Endothelial cell of umbilical vein (primary cell): ENCODE results near the gene MAP3K21. TPM values are rescaled to one million over a fixed set of nuclear protein-coding genes. Genes with fewer than 3 reads are reported as not detected.

Experiments
- BruUV-seq: library from RNA; stranded (reverse); fragments of 400-500 nt; replicated peaks from 2 replicates; lab custom pipeline; 2021; lab: Mats Ljungman, UMichigan
- CTCF ChIA-PET: fragments of 300-600, 350-600 bp; sonication (Branson Sonifier 250); formaldehyde crosslinking; loops from one replicate; lab custom pipeline; 2021; ENCODE audit warnings: antibody characterized with exemption, inconsistent platforms; lab: Charles Lee
- POLR2A ChIA-PET: fragments of 300-600, 350-600 bp; sonication (Branson Sonifier 250); formaldehyde crosslinking; loops from one replicate; lab custom pipeline; 2021; ENCODE audit warnings: antibody characterized with exemption, inconsistent platforms; lab: Charles Lee
- DNase-seq: peaks from one replicate; pipeline ENCODE4 v3.0.0-alpha.2; 2011; ENCODE audit warnings: low read depth, low spot score
- FAIRE-seq: peaks from 2 replicates; lab custom pipeline; 2011; peaks lifted over from hg19 to GRCh38; lab: Jason Lieb, UNC
- H2AFZ ChIP-seq: 2 replicates; pipeline ENCODE4 v1.6.0; 2012; ENCODE audit warnings: low read depth, low read length, control low read depth, inconsistent platforms
- H3K27ac ChIP-seq: 2 replicates; pipeline ENCODE4 v1.5.1; 2011; ENCODE audit warnings: low read depth, mild to moderate bottlenecking, control low read depth, low read length, moderate library complexity; ENCODE audit not compliant: insufficient read depth
- H3K27me3 ChIP-seq, 2 experiments: 2 replicates each; pipeline versions ENCODE4 v1.6.0 to v1.6.1; 2011; ENCODE audit warnings: low read length in 2 of 2, mixed read lengths in 1 of 2; ENCODE audit not compliant: control insufficient read depth in 2 of 2, insufficient read depth in 2 of 2
- H3K36me3 ChIP-seq, 2 experiments: 2 replicates in 1 of 2; 3 replicates in 1 of 2; pipeline ENCODE4 v1.5.1; 2011; ENCODE audit warnings: low read length in 2 of 2, mild to moderate bottlenecking in 1 of 2, moderate library complexity in 1 of 2; ENCODE audit not compliant: control insufficient read depth in 2 of 2, insufficient read depth in 2 of 2; ENCODE audit errors: extremely low read depth in 1 of 2
- H3K4me1 ChIP-seq: 3 replicates; pipeline ENCODE4 v1.5.1; 2011; ENCODE audit warnings: mild to moderate bottlenecking, low read length; ENCODE audit not compliant: control insufficient read depth, insufficient read depth; ENCODE audit errors: extremely low read depth
- H3K4me2 ChIP-seq: 2 replicates; pipeline ENCODE4 v1.6.1; 2011; ENCODE audit warnings: low read length, control low read depth, mixed read lengths; ENCODE audit not compliant: insufficient read depth
- H3K4me3 ChIP-seq, 3 experiments: fragments of 200-600 bp in 1 of 3; sonication (generic), shearing (Covaris generic) in 1 of 3; replicated peaks in 1 of 3; 2 replicates each; pipeline ENCODE4 v1.5.1; 2011 to 2016; ENCODE audit warnings: control low read depth in 3 of 3, low read length in 3 of 3, mild to moderate bottlenecking in 2 of 3, inconsistent platforms in 1 of 3, low read depth in 1 of 3, moderate library complexity in 1 of 3; ENCODE audit not compliant: insufficient read depth in 1 of 3
- H3K79me2 ChIP-seq: 2 replicates; pipeline ENCODE4 v1.6.0; 2012; ENCODE audit warnings: low read length, inconsistent platforms; ENCODE audit not compliant: control insufficient read depth, insufficient read depth
- H3K9ac ChIP-seq: replicated peaks from 2 replicates; pipeline ENCODE3; 2011; ENCODE audit warnings: low read length, control low read depth; ENCODE audit not compliant: insufficient read depth; ENCODE audit errors: extremely low read depth
- H3K9me1 ChIP-seq: replicated peaks from 3 replicates; pipeline ENCODE4 v1.6.0; 2011; ENCODE audit warnings: mild to moderate bottlenecking, low read length; ENCODE audit not compliant: control insufficient read depth, insufficient read depth; ENCODE audit errors: extremely low read depth
- H3K9me3 ChIP-seq: replicated peaks from 2 replicates; pipeline ENCODE4 v1.5.1; 2012; ENCODE audit warnings: low read length, inconsistent platforms; ENCODE audit not compliant: control insufficient read depth, insufficient read depth
- H4K20me1 ChIP-seq: replicated peaks from 2 replicates; pipeline ENCODE3; 2011; ENCODE audit warnings: mild to moderate bottlenecking, low read length; ENCODE audit not compliant: control insufficient read depth, insufficient read depth; ENCODE audit errors: extremely low read depth
- CTCF ChIP-seq, 2 donors: IDR thresholded peaks; 1 replicate in 1 of 2; 2 replicates in 1 of 2; pipeline ENCODE4 v1.5.1; 2011; ENCODE audit warnings: low read length in 2 of 2, mild to moderate bottlenecking in 2 of 2, moderate library complexity in 2 of 2, control low read depth in 1 of 2, inconsistent platforms in 1 of 2, low read depth in 1 of 2; ENCODE audit not compliant: insufficient read depth in 1 of 2; ENCODE audit errors: extremely low read depth in 1 of 2
- EZH2 ChIP-seq: IDR thresholded peaks from 2 replicates; pipeline ENCODE4 v1.6.1; 2012; ENCODE audit warnings: borderline replicate concordance, low read depth, mild to moderate bottlenecking, moderate library complexity, low read length, inconsistent platforms; ENCODE audit not compliant: severe bottlenecking
- FOS ChIP-seq: IDR thresholded peaks from 2 replicates; pipeline ENCODE4 v1.6.1; 2011; ENCODE audit warnings: mild to moderate bottlenecking, low read length, moderate library complexity, borderline replicate concordance; ENCODE audit not compliant: insufficient read depth
- GATA2 ChIP-seq: IDR thresholded peaks from 2 replicates; pipeline ENCODE4 v1.7.0; 2011; ENCODE audit warnings: low read depth, mild to moderate bottlenecking, moderate library complexity, mixed read lengths, low read length; ENCODE audit not compliant: insufficient read length, insufficient read depth
- JUN ChIP-seq: IDR thresholded peaks from 2 replicates; pipeline ENCODE4 v1.6.1; 2011; ENCODE audit warnings: borderline replicate concordance, low read depth; ENCODE audit not compliant: insufficient read length, insufficient read depth
- MAX ChIP-seq: IDR thresholded peaks from 2 replicates; pipeline ENCODE4 v1.6.1; 2011; ENCODE audit not compliant: insufficient read depth, insufficient read length
- MYC ChIP-seq: IDR thresholded peaks from one replicate; pipeline ENCODE4 v1.6.1; 2011; ENCODE audit warnings: mild to moderate bottlenecking, low read depth, low read length
- POLR2A ChIP-seq: IDR thresholded peaks from 2 replicates; pipeline ENCODE4 v1.6.1; 2012; ENCODE audit warnings: low read depth, mild to moderate bottlenecking, control low read depth, low read length
- dilution Hi-C: fragments of 300-500 bp; cut with MboI; formaldehyde crosslinking; loops from one replicate; pipeline ENCODE4 v1.15.0; 2019; ENCODE audit warnings: low sequenced_read_pairs; ENCODE audit not compliant: extremely low pct_ligation_motif_present
- intact Hi-C: fragments of 100-400 bp; cut with micrococcal nuclease; formaldehyde crosslinking; loops from one replicate; pipeline ENCODE4 v1.10.0; 2022
- polyA plus RNA-seq, 4 experiments: library from polyadenylated mRNA; depleted of rRNA in 3 of 4; stranded (reverse) in 3 of 4; unstranded in 1 of 4; fragments of >200 nt; gene quantifications; 2 replicates each; pipeline versions ENCODE4 v1.2.1 to v1.2.3, GENCODE V29; 2011 to 2012; ENCODE audit warnings: missing spikeins in 1 of 4
- total RNA-seq: library from RNA; stranded (reverse); gene quantifications from 2 replicates; pipeline ENCODE4 v1.2.3, GENCODE V29; 2021

Gene MAP3K21
- total and polyA plus RNA-seq, 2 donors (not counting 3 experiments of a cell fraction or from before 2014, with no cell fraction given) = 0.65 to 0.95 TPM

GRCh38 chr1:233282582-233282886 lies 45.0 kb upstream of the MAP3K21 start:
- intact Hi-C loops = no loop called here
- POLR2A ChIA-PET = no interaction called here
- CTCF ChIA-PET = no interaction called here

More at GRCh38 chr1:233282582-233282886, 45.0 kb upstream of the MAP3K21 start:
- H3K4me2 ChIP-seq = no peak overlapping the region
- no peaks in the 10 kb centered on the region for H3K36me3 ChIP-seq
- no peak overlapping the region for H3K27ac ChIP-seq
- DNase-seq (no peak), FAIRE-seq (no peak)
- no TSS peak for BruUV-seq
- no peaks in the 10 kb centered on the region for H3K79me2 ChIP-seq
- H2AFZ ChIP-seq = no peak overlapping the region
- H3K4me1 ChIP-seq = no peaks in the 10 kb centered on the region
- H3K9me1 ChIP-seq = no peaks in the 10 kb centered on the region
- H3K9ac ChIP-seq = no peak overlapping the region
- TF ChIP-seq MYC = no peak
- no peak for TF ChIP-seq FOS
- TF ChIP-seq MAX = no peak
- no peak for TF ChIP-seq EZH2
- TF ChIP-seq CTCF (IDR thresholded peaks at IDR 0.05; ENCODE audit: extremely low read depth in 1 of 2, insufficient read depth in 1 of 2, low read depth in 1 of 2, low read length in 2 of 2) = no peak
- no peak for TF ChIP-seq GATA2
- no peak for TF ChIP-seq JUN
- no peak for TF ChIP-seq POLR2A
- H3K4me3 ChIP-seq = no peak overlapping the region
- no peaks in the 10 kb centered on the region for H4K20me1 ChIP-seq
- H3K9me3 ChIP-seq = no peaks in the 10 kb centered on the region
- no peaks in the 10 kb centered on the region for H3K27me3 ChIP-seq
- dilution Hi-C loops = no loop called here
